Measurements from ENCODE around the gene PCBP2. TPM values are rescaled to one million over a fixed set of nuclear protein-coding genes. Genes with fewer than 3 reads are reported as not detected.

PCBP2 gene
- total RNA-seq, 2 donors from 2014 or later = 322 to 534 TPM

GRCh38 chr12:53489242-53489864 is 37.5 kb downstream of the PCBP2 start:
- no peak for DNase-seq (ENCODE audit: low spot score)
- Histone ChIP-seq H3K27ac (no peak overlapping the region), H3K9me3 (no peaks in the 10 kb centered on the region), H3K4me1 (replicated peaks) (peaks cover 4% of the 10 kb centered on the region), H3K36me3 (no peaks in the 10 kb centered on the region), H3K4me3 (no peak overlapping the region), H3K27me3 (replicated peaks; ENCODE audit: insufficient read depth) (no peaks in the 10 kb centered on the region)
- no peak for TF ChIP-seq CTCF (IDR thresholded peaks at IDR 0.05)
- no peak for TF ChIP-seq POLR2AphosphoS5 (IDR thresholded peaks at IDR 0.05)
- TF ChIP-seq POLR2A (IDR thresholded peaks at IDR 0.05) = no peak
- 89% methylated on average over 5 of the region's 5 CpGs for WGBS
- intact Hi-C loops (cut with DNase I) = no loop called here

GRCh38 chr12:53492188-53492587 is 40.3 kb downstream of the PCBP2 start:
- 37% methylated on average over 20 of the region's 20 CpGs for WGBS
- intact Hi-C loops (cut with DNase I) = no loop called here
- H3K4me3 ChIP-seq = peak overlapping the region in 1 of 2 donors; percentile 58
- no peak for TF ChIP-seq POLR2A (IDR thresholded peaks at IDR 0.05)
- no peak for TF ChIP-seq POLR2AphosphoS5 (IDR thresholded peaks at IDR 0.05)
- TF ChIP-seq CTCF (IDR thresholded peaks at IDR 0.05) = no peak
- H3K4me1 ChIP-seq (replicated peaks) = peaks cover 4% of the 10 kb centered on the region
- H3K9me3 ChIP-seq = no peaks in the 10 kb centered on the region
- DNase-seq (ENCODE audit: low spot score) = no peak
- no peaks in the 10 kb centered on the region for H3K27me3 ChIP-seq (replicated peaks; ENCODE audit: insufficient read depth)
- peak overlapping the region; percentile 84 to 89 for H3K27ac ChIP-seq
- no peaks in the 10 kb centered on the region for H3K36me3 ChIP-seq

GRCh38 chr12:53492830-53493609 is 41.1 kb downstream of the PCBP2 start:
- H3K27me3 ChIP-seq (replicated peaks; ENCODE audit: insufficient read depth) = no peaks in the 10 kb centered on the region
- peak overlapping the region; percentile 84 to 89 for H3K27ac ChIP-seq
- H3K36me3 ChIP-seq = no peaks in the 10 kb centered on the region
- H3K4me1 ChIP-seq (replicated peaks) = peaks cover 4% of the 10 kb centered on the region
- peak overlapping the region; percentile 50 to 58 for H3K4me3 ChIP-seq
- TF ChIP-seq POLR2A (IDR thresholded peaks at IDR 0.05) (peak; percentile 93), POLR2AphosphoS5 (IDR thresholded peaks at IDR 0.05) (peak; percentile 88), CTCF (IDR thresholded peaks at IDR 0.05) (no peak)
- DNase-seq (ENCODE audit: low spot score) = peak; percentile 92
- WGBS = 2% methylated on average over 44 of the region's 52 CpGs
- no peaks in the 10 kb centered on the region for H3K9me3 ChIP-seq
- intact Hi-C loops (cut with DNase I) = no loop called here

GRCh38 chr12:53493610-53494391 is 41.9 kb downstream of the PCBP2 start:
- 23% methylated on average over 11 of the region's 11 CpGs for WGBS
- DNase-seq (ENCODE audit: low spot score) = no peak
- Histone ChIP-seq H3K27me3 (replicated peaks; ENCODE audit: insufficient read depth) (no peaks in the 10 kb centered on the region), H3K9me3 (no peaks in the 10 kb centered on the region), H3K4me1 (replicated peaks) (peaks cover 4% of the 10 kb centered on the region), H3K4me3 (peak overlapping the region; percentile 50 to 58), H3K36me3 (no peaks in the 10 kb centered on the region), H3K27ac (peak overlapping the region; percentile 84 to 89)
- intact Hi-C loops (cut with DNase I) = no loop called here
- TF ChIP-seq POLR2A (IDR thresholded peaks at IDR 0.05) = no peak
- TF ChIP-seq CTCF (IDR thresholded peaks at IDR 0.05) = no peak
- no peak for TF ChIP-seq POLR2AphosphoS5 (IDR thresholded peaks at IDR 0.05)

Data from prostate gland (tissue), 2 donors.